Skeletal muscle tissue (tissue), 4 donors: ENCODE results near the gene CREM. TPM values are rescaled to one million over a fixed set of nuclear protein-coding genes. Genes with fewer than 3 reads are reported as not detected.

Source experiments
- H3K27ac ChIP-seq: one replicate; pipeline ENCODE4 v1.7.0; 2013; ENCODE audit warnings: mild to moderate bottlenecking, low read depth, low read length, inconsistent platforms
- H3K27me3 ChIP-seq, 3 donors: one replicate each; pipeline ENCODE4 v1.7.0; 2013; ENCODE audit warnings: low read length in 3 of 3; ENCODE audit not compliant: control insufficient read depth in 3 of 3, insufficient read depth in 3 of 3
- H3K36me3 ChIP-seq, 3 donors: one replicate each; pipeline ENCODE4 v1.7.0; 2013; ENCODE audit warnings: low read length in 3 of 3; ENCODE audit not compliant: control insufficient read depth in 3 of 3, insufficient read depth in 3 of 3
- H3K4me1 ChIP-seq, 3 donors: one replicate each; pipeline ENCODE4 v1.7.0; 2013; ENCODE audit warnings: low read length in 3 of 3, mild to moderate bottlenecking in 3 of 3; ENCODE audit not compliant: control insufficient read depth in 3 of 3, insufficient read depth in 3 of 3
- H3K4me3 ChIP-seq, 3 donors: one replicate each; pipeline ENCODE4 v1.7.0; 2013; ENCODE audit warnings: low read length in 3 of 3
- H3K9ac ChIP-seq, 3 donors: one replicate each; pipeline ENCODE4 v1.7.0; 2013; ENCODE audit warnings: low read length in 3 of 3, mild to moderate bottlenecking in 3 of 3, moderate library complexity in 2 of 3, low read depth in 1 of 3
- H3K9me3 ChIP-seq, 3 donors: one replicate each; pipeline ENCODE4 v1.7.0; 2013; ENCODE audit warnings: low read length in 3 of 3; ENCODE audit not compliant: control insufficient read depth in 3 of 3
- total RNA-seq: library from RNA; depleted of rRNA; stranded (reverse); fragments of >200 nt; gene quantifications from one replicate; pipeline ENCODE4 v1.2.3, GENCODE V29; 2014
- donor health status: Osteomylitis.

CREM gene
- total RNA-seq, 1 donor from 2014 or later, result 21.4 TPM

GRCh38 chr10:35161906-35162305, 35.3 kb downstream of the CREM start:
- Histone ChIP-seq H3K9ac (no peak overlapping the region), H3K27me3 (no peaks in the 10 kb centered on the region), H3K9me3 (no peaks in the 10 kb centered on the region), H3K4me1 (no peaks in the 10 kb centered on the region), H3K4me3 (no peak overlapping the region), H3K27ac (no peak overlapping the region), H3K36me3 (no peaks in the 10 kb centered on the region)

- H3K4me1 ChIP-seq, result no peaks in the 10 kb centered on the region
- no peaks in the 10 kb centered on the region for H3K27me3 ChIP-seq
- H3K9me3 ChIP-seq, result no peaks in the 10 kb centered on the region
- H3K36me3 ChIP-seq, result no peaks in the 10 kb centered on the region
- H3K27ac ChIP-seq, result no peak overlapping the region
- H3K4me3 ChIP-seq, result no peak overlapping the region
- H3K9ac ChIP-seq, result no peak overlapping the region
These were observed 38.5 kb downstream of the CREM start for GRCh38 chr10:35165136-35165535.

- Histone ChIP-seq H3K36me3 (no peaks in the 10 kb centered on the region), H3K9ac (no peak overlapping the region), H3K27ac (no peak overlapping the region), H3K4me1 (no peaks in the 10 kb centered on the region), H3K27me3 (no peaks in the 10 kb centered on the region), H3K4me3 (no peak overlapping the region), H3K9me3 (no peaks in the 10 kb centered on the region)
These were observed 39.2 kb downstream of the CREM start for GRCh38 chr10:35165811-35166210.

- Histone ChIP-seq H3K9me3 (no peaks in the 10 kb centered on the region), H3K36me3 (no peaks in the 10 kb centered on the region), H3K27me3 (no peaks in the 10 kb centered on the region), H3K4me3 (no peak overlapping the region), H3K4me1 (no peaks in the 10 kb centered on the region), H3K9ac (no peak overlapping the region), H3K27ac (no peak overlapping the region)
These were observed 40.0 kb downstream of the CREM start for GRCh38 chr10:35166607-35167006.

GRCh38 chr10:35167342-35167741, 40.7 kb downstream of the CREM start:
- H3K4me3 ChIP-seq, result no peak overlapping the region
- no peak overlapping the region for H3K9ac ChIP-seq
- no peak overlapping the region for H3K27ac ChIP-seq
- peaks cover 0 to 6% (median 5%) of the 10 kb centered on the region in 3 donors for H3K4me1 ChIP-seq
- H3K27me3 ChIP-seq, result no peaks in the 10 kb centered on the region
- no peaks in the 10 kb centered on the region for H3K9me3 ChIP-seq
- no peaks in the 10 kb centered on the region for H3K36me3 ChIP-seq

GRCh38 chr10:35172146-35172545, 45.5 kb downstream of the CREM start:
- Histone ChIP-seq H3K4me3 (no peak overlapping the region), H3K9ac (no peak overlapping the region)

GRCh38 chr10:35172574-35172973, 45.9 kb downstream of the CREM start:
- H3K27ac ChIP-seq, result no peak overlapping the region
- no peaks in the 10 kb centered on the region for H3K36me3 ChIP-seq
- H3K9me3 ChIP-seq, result no peaks in the 10 kb centered on the region
- H3K9ac ChIP-seq, result no peak overlapping the region
- no peak overlapping the region for H3K4me3 ChIP-seq
- no peaks in the 10 kb centered on the region for H3K27me3 ChIP-seq
- H3K4me1 ChIP-seq, result peaks cover 0 to 9% (median 6%) of the 10 kb centered on the region in 3 donors

More at GRCh38 chr10:35172146-35172545, 45.5 kb downstream of the CREM start:
- H3K9me3 ChIP-seq, result no peaks in the 10 kb centered on the region
- H3K36me3 ChIP-seq, result no peaks in the 10 kb centered on the region
- no peak overlapping the region for H3K27ac ChIP-seq
- peaks cover 0 to 9% (median 6%) of the 10 kb centered on the region in 3 donors for H3K4me1 ChIP-seq
- H3K27me3 ChIP-seq, result no peaks in the 10 kb centered on the region

- H3K27me3 ChIP-seq, result no peaks in the 10 kb centered on the region
- H3K9me3 ChIP-seq, result no peaks in the 10 kb centered on the region
- no peak overlapping the region for H3K27ac ChIP-seq
- no peaks in the 10 kb centered on the region for H3K4me1 ChIP-seq
- H3K36me3 ChIP-seq, result no peaks in the 10 kb centered on the region
- no peak overlapping the region for H3K4me3 ChIP-seq
- H3K9ac ChIP-seq, result no peak overlapping the region
These were observed 51.7 kb downstream of the CREM start for GRCh38 chr10:35178331-35178730.

- Histone ChIP-seq H3K9me3 (no peaks in the 10 kb centered on the region), H3K36me3 (no peaks in the 10 kb centered on the region), H3K4me1 (no peaks in the 10 kb centered on the region), H3K27ac (no peak overlapping the region), H3K27me3 (no peaks in the 10 kb centered on the region), H3K4me3 (no peak overlapping the region), H3K9ac (no peak overlapping the region)
These were observed 56.2 kb downstream of the CREM start for GRCh38 chr10:35182631-35183510.

GRCh38 chr10:35184527-35185171, 58.0 kb downstream of the CREM start:
- Histone ChIP-seq H3K36me3 (no peaks in the 10 kb centered on the region), H3K4me1 (no peaks in the 10 kb centered on the region)

More at GRCh38 chr10:35184527-35185171, 58.0 kb downstream of the CREM start:
- Histone ChIP-seq H3K9ac (no peak overlapping the region), H3K4me3 (no peak overlapping the region), H3K9me3 (no peaks in the 10 kb centered on the region), H3K27ac (no peak overlapping the region), H3K27me3 (no peaks in the 10 kb centered on the region)
